IMR-90 (cell line): ENCODE measurements around the gene MGAT3. TPM values are rescaled to one million over a fixed set of nuclear protein-coding genes. Genes with fewer than 3 reads are reported as not detected.
"Not testable (repeated sequence)": the region's sequence is repeated elsewhere in the genome, so short reads cannot be mapped to it uniquely, and the experiment has no call there.

Source experiments
- ATAC-seq: fragments of 200-7000 bp; cut with Tn5 transposase; 2 replicates; pipeline ENCODE4 v1.9.1; 2020; ENCODE audit warnings: low read depth, mild to moderate bottlenecking, moderate library complexity
- BruUV-seq: library from RNA; stranded (reverse); fragments of 400-500 nt; replicated peaks from 2 replicates; lab custom pipeline; 2021; lab: Mats Ljungman, UMichigan
- CTCF ChIA-PET: fragments of 300-600 bp; formaldehyde crosslinking; extraction: SDS; loops from one replicate; lab custom pipeline; 2021; ENCODE audit warnings: antibody characterized with exemption; lab: Yijun Ruan, JAX
- POLR2A ChIA-PET: fragments of 300-600 bp; sonication (Branson Sonifier 250); formaldehyde crosslinking; loops from one replicate; lab custom pipeline; 2022; ENCODE audit warnings: antibody characterized with exemption; ENCODE audit not compliant: unreplicated experiment; lab: Charles Lee
- DNase-seq: peaks from one replicate; pipeline ENCODE4 v3.0.0; 2013
- H2AFZ ChIP-seq: replicated peaks from 2 replicates; pipeline ENCODE3; 2013; ENCODE audit warnings: low read length, mild to moderate bottlenecking; ENCODE audit not compliant: poor library complexity
- H2AK5ac ChIP-seq: 2 replicates; pipeline ENCODE4 v1.6.1; 2013; ENCODE audit warnings: low read depth, low read length, inconsistent platforms
- H2AK9ac ChIP-seq: replicated peaks from 2 replicates; pipeline ENCODE3; 2013; ENCODE audit warnings: mild to moderate bottlenecking, low read depth, low read length, moderate library complexity; ENCODE audit not compliant: poor library complexity
- H2BK120ac ChIP-seq: 2 replicates; pipeline ENCODE4 v1.6.1; 2013; ENCODE audit warnings: low read depth, low read length, inconsistent platforms
- H2BK15ac ChIP-seq: 3 replicates; pipeline ENCODE4 v1.6.1; 2013; ENCODE audit warnings: low read depth, low read length, inconsistent platforms
- H2BK20ac ChIP-seq: 2 replicates; pipeline ENCODE4 v1.6.1; 2013; ENCODE audit warnings: low read depth, mild to moderate bottlenecking, inconsistent platforms, low read length, moderate library complexity
- H2BK5ac ChIP-seq: 2 replicates; pipeline ENCODE4 v1.6.1; 2013; ENCODE audit warnings: mild to moderate bottlenecking, low read depth, low read length, inconsistent platforms; ENCODE audit not compliant: poor library complexity, severe bottlenecking
- H3K14ac ChIP-seq: replicated peaks from 2 replicates; pipeline ENCODE4 v1.6.1; 2013; ENCODE audit warnings: low read depth, low read length, inconsistent platforms
- H3K18ac ChIP-seq: 2 replicates; pipeline ENCODE4 v1.6.1; 2013; ENCODE audit warnings: low read depth, low read length, control low read depth
- H3K23ac ChIP-seq: 2 replicates; pipeline ENCODE4 v1.6.1; 2013; ENCODE audit warnings: low read depth, low read length, inconsistent platforms
- H3K27ac ChIP-seq: 2 replicates; pipeline ENCODE4 v1.5.1; 2013; ENCODE audit warnings: mild to moderate bottlenecking, control low read depth, low read length; ENCODE audit not compliant: insufficient read depth
- H3K27me3 ChIP-seq: 2 replicates; pipeline ENCODE4 v1.6.1; 2013; ENCODE audit warnings: low read length; ENCODE audit not compliant: control insufficient read depth, insufficient read depth
- H3K36me3 ChIP-seq: 2 replicates; pipeline ENCODE4 v1.6.1; 2013; ENCODE audit warnings: low read length, mixed read lengths; ENCODE audit not compliant: control insufficient read depth, insufficient read depth
- H3K4ac ChIP-seq: 2 replicates; pipeline ENCODE4 v1.6.1; 2013; ENCODE audit warnings: low read depth, low read length, inconsistent platforms
- H3K4me1 ChIP-seq: 2 replicates; pipeline ENCODE4 v1.6.1; 2013; ENCODE audit warnings: low read length, mixed read lengths; ENCODE audit not compliant: control insufficient read depth, insufficient read depth
- H3K4me2 ChIP-seq: 2 replicates; pipeline ENCODE4 v1.6.1; 2013; ENCODE audit warnings: low read depth, mild to moderate bottlenecking, control low read depth, low read length, moderate library complexity
- H3K4me3 ChIP-seq: 2 replicates; pipeline ENCODE4 v1.5.1; 2013; ENCODE audit warnings: low read depth, mild to moderate bottlenecking, control low read depth, low read length, moderate library complexity; ENCODE audit not compliant: insufficient read depth
- H3K56ac ChIP-seq: 2 replicates; pipeline ENCODE4 v1.6.1; 2013; ENCODE audit warnings: low read length, inconsistent platforms; ENCODE audit not compliant: insufficient read depth; ENCODE audit errors: extremely low read depth
- H3K79me1 ChIP-seq, 2 experiments: 2 replicates each; pipeline ENCODE4 v1.6.1; 2013; ENCODE audit warnings: low read length in 2 of 2, inconsistent platforms in 1 of 2, low read depth in 1 of 2
- H3K9ac ChIP-seq: 2 replicates; pipeline ENCODE4 v1.6.1; 2013; ENCODE audit warnings: low read depth, low read length, control low read depth
- H3K9me1 ChIP-seq: 2 replicates; pipeline ENCODE4 v1.6.1; 2013; ENCODE audit warnings: low read length, inconsistent platforms; ENCODE audit not compliant: insufficient read depth
- H3K9me3 ChIP-seq: 2 replicates; pipeline ENCODE4 v1.6.1; 2013; ENCODE audit warnings: low read length; ENCODE audit not compliant: control insufficient read depth, insufficient read depth
- H4K20me1 ChIP-seq: 2 replicates; pipeline ENCODE4 v1.6.1; 2013; ENCODE audit warnings: low read length, inconsistent platforms; ENCODE audit not compliant: insufficient read depth
- H4K5ac ChIP-seq: 2 replicates; pipeline ENCODE4 v1.6.1; 2013; ENCODE audit warnings: mild to moderate bottlenecking, low read depth, low read length, control low read depth
- H4K8ac ChIP-seq, 2 experiments: 2 replicates each; pipeline ENCODE4 v1.6.1; 2013; ENCODE audit warnings: low read depth in 2 of 2, low read length in 2 of 2, control low read depth in 1 of 2, inconsistent platforms in 1 of 2
- H4K91ac ChIP-seq: 2 replicates; pipeline ENCODE4 v1.6.1; 2013; ENCODE audit warnings: low read depth, low read length, inconsistent platforms; ENCODE audit not compliant: insufficient read depth
- WGBS, 2 experiments: methylation state at CpG; one replicate each; pipeline versions ENCODE4 v1.1.5 to v1.1.7; 2013; ENCODE audit warnings: missing lambda C conversion rate in 2 of 2; ENCODE audit not compliant: insufficient read length in 1 of 2; ENCODE audit errors: extremely low coverage in 2 of 2; 5-methylcytosine and 5-hydroxymethylcytosine counted together
- dilution Hi-C: fragments of 300-500 bp; cut with HindIII; formaldehyde crosslinking; loops from one replicate; pipeline ENCODE4 v1.14.3; 2018; ENCODE audit warnings: low sequenced_read_pairs; ENCODE audit not compliant: unreplicated experiment
- in situ Hi-C: fragments of 300-500 bp; cut with MboI; formaldehyde crosslinking; loops from 3 replicates; pipeline ENCODE4 v1.14.3; 2019; ENCODE audit warnings: low sequenced_read_pairs, inconsistent platforms, mixed read lengths
- intact Hi-C: fragments of 100-400 bp; cut with micrococcal nuclease; formaldehyde crosslinking; loops from 2 replicates; pipeline ENCODE4 v1.10.0; 2022
- polyA plus RNA-seq, 3 experiments: library from polyadenylated mRNA; depleted of rRNA; stranded (reverse); fragments of >200 nt; gene quantifications; 2 replicates each; pipeline ENCODE4 v1.2.3, GENCODE V29; 2012; ENCODE audit warnings: low replicate concordance in 1 of 3
- total RNA-seq: library from RNA; depleted of rRNA; stranded (reverse); fragments of >200 nt; gene quantifications from 2 replicates; pipeline ENCODE4 v1.2.3, GENCODE V29; 2012

MGAT3 gene
- total and polyA plus RNA-seq, 2 of the 4 experiments (the other 2 are of a cell fraction): 0.36 to 1.1 TPM

DNA sequence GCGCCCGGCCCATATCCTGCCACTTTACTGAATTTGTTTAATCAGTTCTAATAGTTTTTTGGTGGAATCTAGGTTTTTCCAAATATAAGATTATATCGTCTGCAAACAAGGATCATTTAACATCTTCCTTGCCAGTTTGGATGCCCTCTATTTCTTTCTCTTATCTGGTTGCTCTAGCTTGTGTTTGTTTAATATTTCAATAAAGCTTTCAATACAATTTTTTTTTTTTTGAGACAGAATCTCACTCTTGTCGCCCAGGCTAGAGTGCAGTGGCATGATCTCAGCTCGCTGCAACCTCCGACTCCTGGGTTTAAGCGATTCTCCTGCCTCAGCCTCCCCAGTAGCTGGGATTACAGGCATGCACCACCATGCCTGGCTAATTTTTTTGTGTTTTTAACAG lies 43.6 kb upstream of the MGAT3 start:
- 95% methylated on average over 3 of the region's 7 CpGs; no CpG with 5 or more reads in 1 of the 2 experiments for WGBS, 2 experiments
- not testable (repeated sequence) for BruUV-seq, ATAC-seq

More for the DNA sequence above, 43.6 kb upstream of the MGAT3 start:
- H3K9me1 ChIP-seq, H2AFZ ChIP-seq, H4K5ac ChIP-seq, H3K4me3 ChIP-seq, H4K91ac ChIP-seq, H3K27ac ChIP-seq, H2AK5ac ChIP-seq, H3K23ac ChIP-seq, H3K56ac ChIP-seq, H2BK15ac ChIP-seq, in situ Hi-C loops, dilution Hi-C loops, H2AK9ac ChIP-seq, H3K9me3 ChIP-seq, H2BK20ac ChIP-seq, H3K27me3 ChIP-seq, intact Hi-C loops, DNase-seq, H3K4me1 ChIP-seq, H3K4me2 ChIP-seq, H3K4ac ChIP-seq, CTCF ChIA-PET, H3K14ac ChIP-seq, H4K8ac ChIP-seq, H2BK120ac ChIP-seq, H2BK5ac ChIP-seq, H3K9ac ChIP-seq, H3K18ac ChIP-seq: not testable (repeated sequence)
- POLR2A ChIA-PET: interaction anchor here (0.6 kb wide), 1 partner anchor 101 kb away, joined by 3 read pairs; no protein-coding TSS in a partner anchor
- Histone ChIP-seq H3K36me3 (peaks cover 31% of the 10 kb centered on the region), H4K20me1 (peaks cover 36% of the 10 kb centered on the region), H3K79me1 (peaks cover 16 to 43% of the 10 kb centered on the region in 2 experiments)
